ENCODE measurements around the gene BRMS1.

BRMS1 gene

DNA sequence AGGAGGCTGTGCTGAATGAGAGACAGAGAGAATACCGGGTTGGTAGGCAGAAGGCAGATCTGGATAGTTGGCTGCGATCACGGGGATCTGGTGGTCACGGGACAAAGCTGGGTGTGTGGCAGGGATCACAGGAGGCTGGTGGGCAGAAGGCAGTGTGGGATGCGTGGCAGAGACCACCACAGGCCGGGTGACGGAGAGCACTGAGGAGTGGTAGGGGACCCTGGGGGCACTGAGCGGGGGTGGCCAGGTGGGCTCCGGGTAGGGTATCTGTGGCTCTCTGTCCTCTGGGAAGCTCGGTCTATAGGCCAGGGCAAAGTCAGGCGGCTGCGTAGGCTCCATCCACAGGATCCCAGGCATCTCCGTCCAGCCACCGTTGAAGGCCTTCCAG lies 29.4 kb downstream of the BRMS1 start:
- TF ChIP-seq, protein P1, sequence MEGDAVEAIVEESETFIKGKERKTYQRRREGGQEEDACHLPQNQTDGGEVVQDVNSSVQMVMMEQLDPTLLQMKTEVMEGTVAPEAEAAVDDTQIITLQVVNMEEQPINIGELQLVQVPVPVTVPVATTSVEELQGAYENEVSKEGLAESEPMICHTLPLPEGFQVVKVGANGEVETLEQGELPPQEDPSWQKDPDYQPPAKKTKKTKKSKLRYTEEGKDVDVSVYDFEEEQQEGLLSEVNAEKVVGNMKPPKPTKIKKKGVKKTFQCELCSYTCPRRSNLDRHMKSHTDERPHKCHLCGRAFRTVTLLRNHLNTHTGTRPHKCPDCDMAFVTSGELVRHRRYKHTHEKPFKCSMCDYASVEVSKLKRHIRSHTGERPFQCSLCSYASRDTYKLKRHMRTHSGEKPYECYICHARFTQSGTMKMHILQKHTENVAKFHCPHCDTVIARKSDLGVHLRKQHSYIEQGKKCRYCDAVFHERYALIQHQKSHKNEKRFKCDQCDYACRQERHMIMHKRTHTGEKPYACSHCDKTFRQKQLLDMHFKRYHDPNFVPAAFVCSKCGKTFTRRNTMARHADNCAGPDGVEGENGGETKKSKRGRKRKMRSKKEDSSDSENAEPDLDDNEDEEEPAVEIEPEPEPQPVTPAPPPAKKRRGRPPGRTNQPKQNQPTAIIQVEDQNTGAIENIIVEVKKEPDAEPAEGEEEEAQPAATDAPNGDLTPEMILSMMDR (IDR thresholded peaks at IDR 0.05), result no peak
- TF ChIP-seq ZFX (IDR thresholded peaks at IDR 0.05; ENCODE audit: borderline replicate concordance), result no peak
- H3K27ac ChIP-seq, result no peak overlapping the region

GRCh38 chr11:66314561-66315497 lies 30.1 kb downstream of the BRMS1 start:
- no peak for TF ChIP-seq ZFX (IDR thresholded peaks at IDR 0.05; ENCODE audit: borderline replicate concordance)
- TF ChIP-seq, protein P1 (IDR thresholded peaks at IDR 0.05), result no peak
- H3K27ac ChIP-seq, result no peak overlapping the region

DNA sequence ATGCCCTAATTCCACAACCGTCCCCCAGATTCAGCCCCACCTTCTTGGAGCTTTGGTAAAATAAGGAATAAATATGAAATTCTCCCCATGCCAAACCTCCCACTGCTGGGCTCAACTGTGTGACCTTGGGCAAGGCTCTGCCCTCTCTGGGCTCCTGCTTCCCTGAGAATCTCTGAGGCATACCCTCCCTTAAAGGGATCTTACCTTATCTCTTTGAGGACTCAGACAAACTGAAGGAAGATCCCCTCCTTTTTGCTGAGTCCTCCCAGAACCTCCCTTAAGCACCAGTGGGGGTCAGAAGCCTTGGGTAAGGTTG lies 30.8 kb downstream of the BRMS1 start:
- H3K27ac ChIP-seq, result no peak overlapping the region
- TF ChIP-seq ZFX (IDR thresholded peaks at IDR 0.05; ENCODE audit: borderline replicate concordance), result no peak
- TF ChIP-seq, protein P1 (IDR thresholded peaks at IDR 0.05), result no peak

GRCh38 chr11:66313321-66314185 lies 31.4 kb downstream of the BRMS1 start:
- TF ChIP-seq, protein P1 (IDR thresholded peaks at IDR 0.05), result no peak; the same call in 1 of the 2 replicates
- TF ChIP-seq ZFX (IDR thresholded peaks at IDR 0.05; ENCODE audit: borderline replicate concordance), result no peak
- peak overlapping the region; percentile 67 for H3K27ac ChIP-seq

DNA sequence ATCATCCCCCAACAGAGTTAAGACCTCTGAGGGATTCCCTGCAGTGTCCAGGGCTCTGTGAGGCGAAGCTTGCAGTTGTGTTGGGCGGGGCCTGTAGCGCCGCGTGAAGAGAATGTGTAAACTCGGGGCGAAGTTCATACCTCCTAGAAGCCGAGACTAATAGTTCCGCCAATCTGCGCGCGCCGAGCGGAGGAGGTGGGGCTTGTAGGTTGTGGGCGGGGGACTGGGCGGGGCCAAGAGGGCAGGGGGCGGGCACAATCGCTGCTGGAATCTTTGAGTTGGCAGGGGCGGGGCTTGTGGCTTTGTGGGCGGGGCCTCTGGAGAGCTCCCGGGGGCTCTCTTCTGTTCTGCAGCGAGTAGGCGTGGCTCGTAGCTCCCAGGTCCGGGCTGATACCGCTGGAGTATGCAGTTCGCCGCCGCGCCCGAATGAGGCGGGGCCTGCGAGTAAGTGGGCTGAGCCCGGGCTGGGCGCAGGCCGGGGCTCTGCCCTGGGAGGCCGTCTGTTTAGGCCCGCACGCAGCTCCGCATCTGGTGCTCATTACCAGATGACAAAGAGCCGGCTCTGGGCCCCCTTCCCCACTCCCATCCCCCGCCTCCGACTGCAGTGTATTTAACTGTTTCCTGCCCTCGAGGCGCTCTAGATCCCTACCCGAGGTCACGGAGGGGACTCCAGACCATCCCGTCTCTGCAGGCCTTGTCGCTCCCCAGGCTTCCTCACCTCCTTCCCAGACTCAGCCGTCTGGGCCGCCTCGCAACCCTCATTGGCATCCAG lies 32.2 kb downstream of the BRMS1 start:
- TF ChIP-seq ZFX (IDR thresholded peaks at IDR 0.05; ENCODE audit: borderline replicate concordance), result no peak
- TF ChIP-seq, protein P1 (IDR thresholded peaks at IDR 0.05), result no peak
- peak overlapping the region; percentile 67 for H3K27ac ChIP-seq

- no peak for TF ChIP-seq ZFX (IDR thresholded peaks at IDR 0.05; ENCODE audit: borderline replicate concordance)
- TF ChIP-seq, protein P1 (IDR thresholded peaks at IDR 0.05), result peak; percentile 92
- H3K27ac ChIP-seq, result peak overlapping the region; percentile 67
Observed at GRCh38 chr11:66311965-66312548, 32.8 kb downstream of the BRMS1 start.
